ENCODE results near the gene CABP2.
"Not testable (repeated sequence)": the region's sequence is repeated elsewhere in the genome, so short reads cannot be mapped to it uniquely, and the experiment has no call there.

Gene CABP2

GRCh38 chr11:67494371-67495233, 28.6 kb downstream of the CABP2 start:
- no peak for DNase-seq (ENCODE audit: low read depth)

DNA sequence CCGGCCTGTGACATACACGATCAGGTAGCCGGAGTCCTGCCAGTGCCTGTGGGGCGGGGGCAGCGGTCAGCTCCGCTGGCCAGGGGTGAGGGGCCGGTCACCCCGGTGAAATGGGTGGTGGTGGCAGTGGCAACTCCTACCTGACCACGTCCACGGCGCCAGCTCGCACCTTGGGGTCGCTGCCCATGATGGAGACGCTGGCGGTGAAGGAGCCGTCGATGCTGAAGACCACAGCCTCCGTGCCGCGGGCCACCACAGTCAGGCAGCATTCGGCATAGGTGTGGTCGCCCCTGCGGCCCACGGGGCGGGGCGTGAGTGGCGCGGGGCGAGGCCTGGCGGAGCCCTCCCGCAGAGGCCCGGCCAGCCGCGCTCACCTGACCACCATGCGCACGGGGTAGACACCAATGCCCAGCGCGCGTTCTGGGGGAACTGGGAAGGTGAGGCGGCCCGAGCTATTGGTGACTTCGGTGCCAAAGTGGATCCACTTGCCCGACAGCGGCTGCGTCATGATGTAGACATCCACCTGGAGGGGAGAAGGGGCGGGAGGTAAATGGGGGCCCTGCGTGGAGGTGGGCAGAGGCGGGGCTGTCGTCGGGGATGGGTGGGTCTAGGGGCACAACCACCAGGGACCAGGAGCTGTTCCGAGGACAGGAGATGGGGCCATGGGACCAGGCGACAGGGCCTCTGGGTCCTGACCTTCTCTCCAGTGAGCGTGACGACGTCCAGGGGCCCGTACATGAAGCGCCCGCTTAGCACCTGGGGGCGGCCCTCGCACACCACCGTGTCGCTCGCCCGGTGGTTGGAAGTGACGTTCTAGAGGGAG, 29.5 kb downstream of the CABP2 start:
- no peak for DNase-seq (ENCODE audit: low read depth)

- peak; percentile 20 for DNase-seq (ENCODE audit: low read depth)
These were observed 30.3 kb downstream of the CABP2 start for GRCh38 chr11:67492801-67493547.

GRCh38 chr11:67492069-67492727, 31.0 kb downstream of the CABP2 start:
- DNase-seq (ENCODE audit: low read depth) = no peak

GRCh38 chr11:67491276-67492068, 31.8 kb downstream of the CABP2 start:
- DNase-seq (ENCODE audit: low read depth) = no peak

GRCh38 chr11:67490727-67491065, 32.5 kb downstream of the CABP2 start:
- no peak for DNase-seq (ENCODE audit: low read depth)

DNA sequence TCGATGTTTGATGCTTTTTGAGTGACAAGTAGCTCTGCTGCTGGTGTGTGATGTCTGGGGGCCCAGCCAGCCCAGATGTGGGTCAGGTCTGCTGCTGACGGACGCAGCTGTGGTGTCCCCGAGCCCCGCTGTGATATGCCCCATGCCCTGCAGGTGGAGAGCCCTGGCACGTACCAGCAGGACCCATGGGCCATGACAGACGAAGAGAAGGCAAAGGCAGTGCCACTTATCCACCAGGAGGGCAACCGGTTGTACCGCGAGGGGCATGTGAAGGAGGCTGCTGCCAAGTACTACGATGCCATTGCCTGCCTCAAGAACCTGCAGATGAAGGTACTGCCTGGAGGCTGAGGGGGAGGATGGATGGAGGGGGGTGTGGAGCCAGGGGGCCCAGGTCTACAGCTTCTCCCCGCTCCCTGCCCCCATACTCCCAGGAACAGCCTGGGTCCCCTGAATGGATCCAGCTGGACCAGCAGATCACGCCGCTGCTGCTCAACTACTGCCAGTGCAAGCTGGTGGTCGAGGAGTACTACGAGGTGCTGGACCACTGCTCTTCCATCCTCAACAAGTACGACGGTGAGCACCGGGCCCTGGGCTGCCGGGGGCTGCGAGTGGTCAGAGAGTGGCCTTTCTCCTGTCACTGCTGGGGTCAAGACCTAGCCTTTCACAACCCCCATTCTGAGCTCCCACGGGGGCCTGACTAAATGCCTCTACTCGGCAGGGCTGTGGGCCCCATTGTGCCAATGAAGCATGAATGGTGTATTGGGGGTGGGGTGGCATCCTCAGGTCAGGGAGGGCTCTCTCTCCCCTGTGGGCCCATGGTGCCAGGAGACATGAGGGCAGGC, 33.1 kb downstream of the CABP2 start:
- no peak for DNase-seq (ENCODE audit: low read depth)

DNA sequence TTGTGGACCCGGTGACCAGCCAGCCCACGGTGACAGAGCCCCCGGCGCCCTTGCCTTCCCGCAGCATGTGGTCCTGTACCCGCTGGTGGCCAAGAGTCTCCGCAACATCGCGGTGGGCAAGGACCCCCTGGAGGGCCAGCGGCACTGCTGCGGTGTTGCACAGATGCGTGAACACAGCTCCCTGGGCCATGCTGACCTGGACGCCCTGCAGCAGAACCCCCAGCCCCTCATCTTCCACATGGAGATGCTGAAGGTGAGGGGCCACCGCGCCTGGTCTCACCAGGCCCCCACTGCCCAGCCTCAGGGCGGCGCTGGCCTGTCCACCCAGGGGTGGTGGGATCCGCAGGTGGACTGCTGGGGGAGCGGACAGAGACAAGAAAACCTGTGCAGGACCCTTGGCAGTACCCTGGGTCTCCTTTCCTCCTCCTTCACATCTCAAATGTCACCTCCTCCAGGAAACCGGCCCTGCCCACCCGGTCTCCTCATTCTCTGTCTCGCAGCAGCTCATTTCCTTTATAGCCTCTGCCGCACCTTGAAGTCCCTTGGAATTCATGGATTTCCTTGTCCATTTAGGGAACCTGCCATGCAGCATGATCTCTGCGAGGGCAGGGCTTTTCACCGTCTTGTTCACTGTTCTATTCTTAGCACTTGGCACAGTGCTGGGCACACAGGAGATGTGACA, 33.9 kb downstream of the CABP2 start:
- DNase-seq (ENCODE audit: low read depth) = no peak

DNA sequence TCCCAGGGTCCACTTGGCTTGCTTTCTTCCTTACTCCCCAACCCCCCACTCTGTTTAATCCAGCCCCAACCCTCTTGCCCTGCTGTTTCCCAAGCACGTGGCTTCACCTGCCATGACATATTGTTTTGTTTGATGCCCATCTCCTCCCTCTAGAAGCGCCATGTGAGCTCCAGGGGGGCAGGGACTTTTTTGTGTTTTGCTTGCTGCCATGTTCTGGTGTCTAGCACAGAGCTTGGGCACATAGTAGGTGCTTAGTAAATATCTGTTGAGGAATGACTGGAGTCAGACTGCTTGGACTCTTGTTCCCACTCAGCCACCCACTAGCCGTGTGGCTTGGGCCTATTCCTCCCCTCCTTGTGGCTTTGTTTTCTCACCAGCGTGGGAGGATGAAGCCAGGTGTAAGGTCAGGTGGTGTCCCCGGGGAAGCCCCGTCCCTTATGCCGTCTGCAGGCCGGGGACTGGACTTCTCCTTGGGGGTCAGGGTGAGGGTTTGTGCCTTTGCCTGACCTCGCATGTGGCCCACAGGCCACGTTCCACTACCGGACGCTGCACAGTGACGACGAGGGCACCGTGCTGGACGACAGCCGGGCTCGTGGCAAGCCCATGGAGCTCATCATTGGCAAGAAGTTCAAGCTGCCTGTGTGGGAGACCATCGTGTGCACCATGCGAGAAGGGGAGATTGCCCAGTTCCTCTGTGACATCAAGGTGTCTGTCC, 36.6 kb downstream of the CABP2 start:
- peak; percentile 29 for DNase-seq (ENCODE audit: low read depth)

GRCh38 chr11:67485873-67486361, 37.3 kb downstream of the CABP2 start:
- peak; percentile 35 for DNase-seq (ENCODE audit: low read depth)

GRCh38 chr11:67484847-67485311, 38.4 kb downstream of the CABP2 start:
- DNase-seq (ENCODE audit: low read depth) = peak; percentile 67

- peak; percentile 30 for DNase-seq (ENCODE audit: low read depth)
These were observed 39.2 kb downstream of the CABP2 start for GRCh38 chr11:67483831-67484665.

- DNase-seq (ENCODE audit: low read depth) = peak; percentile 96
These were observed 40.1 kb downstream of the CABP2 start, which contains the start of gene AIP for GRCh38 chr11:67482827-67483798. Gene AIP, plus strand, starts transcription at chr11:67483026. Its CDS starts 133 bp downstream, at chr11:67483159.

GRCh38 chr11:67482275-67482826, 40.9 kb downstream of the CABP2 start:
- DNase-seq (ENCODE audit: low read depth) = no peak

DNA sequence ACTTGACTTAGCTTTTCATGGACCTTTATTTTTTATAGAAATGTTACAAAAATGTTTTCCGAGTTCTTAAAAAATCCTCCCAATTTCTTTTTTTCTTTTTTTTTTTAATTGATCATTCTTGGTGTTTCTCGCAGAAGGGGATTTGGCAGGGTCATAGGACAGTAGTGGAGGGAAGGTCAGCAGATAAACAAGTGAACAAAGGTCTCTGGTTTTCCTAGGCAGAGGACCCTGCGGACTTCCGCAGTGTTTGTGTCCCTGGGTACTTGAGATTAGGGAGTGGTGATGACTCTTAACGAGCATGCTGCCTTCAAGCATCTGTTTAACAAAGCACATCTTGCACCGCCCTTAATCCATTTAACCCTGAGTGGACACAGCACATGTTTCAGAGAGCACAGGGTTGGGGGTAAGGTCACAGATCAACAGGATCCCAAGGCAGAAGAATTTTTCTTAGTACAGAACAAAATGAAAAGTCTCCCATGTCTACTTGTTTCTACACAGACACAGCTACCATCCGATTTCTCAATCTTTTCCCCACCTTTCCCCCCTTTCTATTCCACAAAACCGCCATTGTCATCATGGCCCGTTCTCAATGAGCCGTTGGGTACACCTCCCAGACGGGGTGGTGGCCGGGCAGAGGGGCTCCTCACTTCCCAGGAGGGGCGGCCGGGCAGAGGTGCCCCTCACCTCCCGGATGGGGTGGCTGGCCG, 45.7 kb downstream of the CABP2 start:
- DNase-seq (ENCODE audit: low read depth) = not testable (repeated sequence)

Measured in activated T-cell treated with anti-CD3 and anti-CD28 coated beads for 24 hours (primary cell).